H1 (cell line): ENCODE data around the gene LFNG. TPM values are rescaled to one million over a fixed set of nuclear protein-coding genes. Genes with fewer than 3 reads are reported as not detected.
"Not testable (repeated sequence)": the region's sequence is repeated elsewhere in the genome, so short reads cannot be mapped to it uniquely, and the experiment has no call there.

Source experiments
- CTCF ChIA-PET: fragments of 300-600 bp; sonication (Branson Sonifier 250); formaldehyde crosslinking; loops from one replicate; lab custom pipeline; 2021; ENCODE audit not compliant: partially characterized antibody; lab: Charles Lee
- POLR2A ChIA-PET: fragments of 300-600 bp; sonication (Branson Sonifier 250); formaldehyde crosslinking; loops from one replicate; lab custom pipeline; 2021; ENCODE audit warnings: inconsistent platforms; ENCODE audit not compliant: partially characterized antibody; lab: Charles Lee
- DNase-seq, 2 experiments: peaks; one replicate each; pipeline versions ENCODE4 v3.0.0 to v3.0.0-alpha.2; 2010 to 2022; ENCODE audit warnings: low spot score in 2 of 2, low read depth in 1 of 2, mixed read lengths in 1 of 2
- FAIRE-seq: peaks from 2 replicates; lab custom pipeline; 2011; peaks lifted over from hg19 to GRCh38; lab: Jason Lieb, UNC
- H2AFZ ChIP-seq: 2 replicates; pipeline ENCODE4 v1.8.1; 2012; ENCODE audit warnings: low read length, inconsistent platforms
- H2AK5ac ChIP-seq: 2 replicates; pipeline ENCODE4 v1.6.1; 2013; ENCODE audit warnings: low read depth, low read length
- H2BK120ac ChIP-seq: replicated peaks from 2 replicates; pipeline ENCODE3; 2013; ENCODE audit warnings: low read depth, low read length, inconsistent platforms
- H2BK12ac ChIP-seq: 2 replicates; pipeline ENCODE4 v1.6.1; 2013; ENCODE audit warnings: low read depth, low read length
- H2BK15ac ChIP-seq: 2 replicates; pipeline ENCODE4 v1.6.1; 2013; ENCODE audit warnings: low read length
- H2BK20ac ChIP-seq: 2 replicates; pipeline ENCODE4 v1.6.1; 2013; ENCODE audit warnings: low read length
- H2BK5ac ChIP-seq: 2 replicates; pipeline ENCODE4 v1.6.1; 2013; ENCODE audit warnings: low read depth, low read length
- H3K14ac ChIP-seq: 2 replicates; pipeline ENCODE4 v1.6.1; 2013; ENCODE audit warnings: inconsistent platforms; ENCODE audit not compliant: insufficient read length
- H3K18ac ChIP-seq: 2 replicates; pipeline ENCODE4 v1.6.1; 2013; ENCODE audit warnings: low read length; ENCODE audit errors: extremely low read depth
- H3K23ac ChIP-seq: 2 replicates; pipeline ENCODE4 v1.6.1; 2013; ENCODE audit warnings: inconsistent platforms; ENCODE audit not compliant: insufficient read length
- H3K23me2 ChIP-seq: 2 replicates; pipeline ENCODE4 v1.6.1; 2013; ENCODE audit warnings: low read depth, low read length
- H3K27ac ChIP-seq: 2 replicates; pipeline ENCODE4 v1.6.1; 2011; ENCODE audit warnings: low read depth, low read length, inconsistent platforms
- H3K27me3 ChIP-seq, 4 experiments: replicated peaks in 1 of 4; 1 replicate in 1 of 4; 2 replicates in 3 of 4; pipeline versions ENCODE4 v1.6.1 to v1.8.1; 2011 to 2013; ENCODE audit warnings: low read length in 3 of 4, mild to moderate bottlenecking in 3 of 4, inconsistent platforms in 2 of 4, mixed read lengths in 2 of 4, moderate library complexity in 1 of 4; ENCODE audit not compliant: control insufficient read depth in 3 of 4, insufficient read depth in 3 of 4; ENCODE audit errors: extremely low read depth in 1 of 4
- H3K36me3 ChIP-seq, 4 experiments: 2 replicates each; pipeline versions ENCODE4 v1.6.1 to v1.8.1; 2011 to 2013; ENCODE audit warnings: mild to moderate bottlenecking in 4 of 4, low read length in 3 of 4, moderate library complexity in 2 of 4, control low read depth in 1 of 4, inconsistent platforms in 1 of 4; ENCODE audit not compliant: insufficient read depth in 4 of 4, control insufficient read depth in 2 of 4
- H3K4ac ChIP-seq: replicated peaks from 2 replicates; pipeline ENCODE3; 2013; ENCODE audit warnings: low read length, low read depth, mixed read lengths, inconsistent platforms; ENCODE audit not compliant: insufficient read length
- H3K4me1 ChIP-seq, 4 experiments: replicated peaks in 1 of 4; 1 replicate in 1 of 4; 2 replicates in 3 of 4; pipeline versions ENCODE4 v1.6.1 to v1.8.1; 2011 to 2013; ENCODE audit warnings: low read length in 3 of 4, inconsistent platforms in 2 of 4, mixed read lengths in 1 of 4; ENCODE audit not compliant: insufficient read depth in 4 of 4, control insufficient read depth in 3 of 4
- H3K4me2 ChIP-seq, 2 experiments: 2 replicates each; pipeline versions ENCODE4 v1.6.1 to v1.8.1; 2011 to 2013; ENCODE audit warnings: low read depth in 2 of 2, low read length in 2 of 2, control low read depth in 1 of 2, inconsistent platforms in 1 of 2, mild to moderate bottlenecking in 1 of 2; ENCODE audit not compliant: insufficient read depth in 1 of 2
- H3K4me3 ChIP-seq, 4 experiments: fragments of 200-600, 300-600 bp in 1 of 4; sonication (generic), shearing (Covaris generic), sonication (Bioruptor Twin) in 1 of 4; 2 replicates each; pipeline versions ENCODE4 v1.5.1 to v1.8.1; 2011 to 2016; ENCODE audit warnings: low read length in 4 of 4, low read depth in 3 of 4, control low read depth in 2 of 4, inconsistent platforms in 2 of 4, mild to moderate bottlenecking in 2 of 4, mixed read lengths in 1 of 4, moderate library complexity in 1 of 4; ENCODE audit not compliant: insufficient read depth in 2 of 4; ENCODE audit errors: extremely low read depth in 1 of 4
- H3K56ac ChIP-seq: replicated peaks from 2 replicates; pipeline ENCODE3; 2013; ENCODE audit warnings: low read depth, mild to moderate bottlenecking, mixed read lengths, low read length, inconsistent platforms; ENCODE audit not compliant: insufficient read length
- H3K79me1 ChIP-seq: 2 replicates; pipeline ENCODE4 v1.6.1; 2013; ENCODE audit warnings: low read depth, low read length, control low read depth
- H3K79me2 ChIP-seq, 2 experiments: 2 replicates each; pipeline versions ENCODE4 v1.6.1 to v1.8.1; 2012 to 2013; ENCODE audit warnings: low read length in 2 of 2, mild to moderate bottlenecking in 2 of 2, inconsistent platforms in 1 of 2; ENCODE audit not compliant: insufficient read depth in 2 of 2, control insufficient read depth in 1 of 2
- H3K9ac ChIP-seq, 4 experiments: replicated peaks in 1 of 4; 1 replicate in 1 of 4; 2 replicates in 3 of 4; pipeline versions ENCODE4 v1.6.1 to v1.8.1; 2011 to 2013; ENCODE audit warnings: low read depth in 3 of 4, low read length in 3 of 4, control low read depth in 2 of 4, mild to moderate bottlenecking in 2 of 4, moderate library complexity in 2 of 4, inconsistent platforms in 1 of 4; ENCODE audit errors: extremely low read depth in 1 of 4
- H3K9me3 ChIP-seq, 2 experiments: 2 replicates each; pipeline versions ENCODE4 v1.6.1 to v1.8.1; 2012 to 2013; ENCODE audit warnings: mild to moderate bottlenecking in 2 of 2, moderate library complexity in 2 of 2, control low read depth in 1 of 2, inconsistent platforms in 1 of 2, low read depth in 1 of 2, low read length in 1 of 2, mixed read lengths in 1 of 2; ENCODE audit not compliant: insufficient read depth in 2 of 2
- H4K20me1 ChIP-seq, 2 experiments: replicated peaks in 1 of 2; 2 replicates each; pipeline versions ENCODE3 to v1.8.1; 2011 to 2013; ENCODE audit warnings: inconsistent platforms in 2 of 2, low read length in 2 of 2, mild to moderate bottlenecking in 1 of 2; ENCODE audit not compliant: insufficient read depth in 2 of 2, control insufficient read depth in 1 of 2
- H4K5ac ChIP-seq: 2 replicates; pipeline ENCODE4 v1.6.1; 2013; ENCODE audit warnings: low read length, low read depth, mixed read lengths, inconsistent platforms; ENCODE audit not compliant: insufficient read length
- H4K8ac ChIP-seq: 2 replicates; pipeline ENCODE4 v1.8.0; 2013; ENCODE audit warnings: mild to moderate bottlenecking, moderate library complexity, low read length, inconsistent platforms; ENCODE audit not compliant: insufficient read depth; ENCODE audit errors: extremely low read depth
- H4K91ac ChIP-seq: replicated peaks from 2 replicates; pipeline ENCODE3; 2013; ENCODE audit warnings: low read length, mixed read lengths, inconsistent platforms; ENCODE audit not compliant: insufficient read length
- WGBS, 2 experiments: shearing (Covaris generic) in 1 of 2; methylation state at CpG; one replicate each; pipeline versions ENCODE4 v1.1.6 to v1.1.7; 2013 to 2015; ENCODE audit warnings: low lambda C conversion rate in 2 of 2, mixed read lengths in 2 of 2, inconsistent platforms in 1 of 2, low coverage in 1 of 2, missing lambda C conversion rate in 1 of 2; ENCODE audit not compliant: insufficient replicate concordance in 2 of 2, insufficient coverage in 1 of 2, insufficient read length in 1 of 2; ENCODE audit errors: extremely low coverage in 1 of 2, missing lambda C conversion rate in 1 of 2; 5-methylcytosine and 5-hydroxymethylcytosine counted together
- polyA plus RNA-seq, 7 experiments: library from polyadenylated mRNA; depleted of rRNA in 3 of 7; stranded (reverse) in 5 of 7; unstranded in 2 of 7; fragments of >200 nt in 5 of 7; fragments of 200-250 nt in 2 of 7; gene quantifications; 1 replicate in 5 of 7; 2 replicates in 1 of 7; 4 replicates in 1 of 7; pipeline versions ENCODE4 v1.2.1 to v1.2.3, GENCODE V29; 2011 to 2013; ENCODE audit warnings: missing spikeins in 2 of 7, mixed read lengths in 2 of 7
- total RNA-seq: library from RNA; stranded (reverse); fragmentation: NEBNext Ultra II Directional; extraction: Animal tissue kit (Norgen Biotek cat#: 25700); gene quantifications from 2 replicates; pipeline ENCODE4 v1.2.1, GENCODE V29; 2021

The LFNG gene
- total and polyA plus RNA-seq, 2 of the 8 experiments (the other 6 are each of a cell fraction or from before 2014, with no cell fraction given) = 31.6 to 35.6 TPM

DNA sequence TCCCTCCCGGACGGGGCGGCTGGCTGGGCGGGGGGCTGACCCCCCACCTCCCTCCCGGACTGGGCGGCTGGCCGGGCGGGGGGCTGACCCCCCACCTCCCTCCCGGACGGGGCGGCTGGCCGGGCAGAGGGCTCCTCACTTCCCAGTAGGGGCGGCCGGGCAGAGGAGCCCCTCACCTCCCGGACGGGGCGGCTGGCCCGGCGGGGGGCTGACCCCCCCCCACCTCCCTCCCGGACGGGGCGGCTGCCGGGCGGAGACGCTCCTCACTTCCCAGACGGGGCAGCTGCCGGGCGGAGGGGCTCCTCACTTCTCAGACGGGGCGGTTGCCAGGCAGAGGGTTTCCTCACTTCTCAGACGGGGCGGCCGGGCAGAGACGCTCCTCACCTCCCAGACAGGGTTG, 14.6 kb downstream of the LFNG start:
- H2BK12ac ChIP-seq, H4K5ac ChIP-seq, H3K27me3 ChIP-seq, H3K79me2 ChIP-seq, H3K79me1 ChIP-seq, H4K8ac ChIP-seq, H2BK20ac ChIP-seq, H2BK15ac ChIP-seq, H3K27ac ChIP-seq, H3K4me2 ChIP-seq, POLR2A ChIA-PET, DNase-seq, H4K91ac ChIP-seq, H2BK5ac ChIP-seq, H3K23ac ChIP-seq, H3K4ac ChIP-seq, CTCF ChIA-PET, H2AK5ac ChIP-seq, H3K14ac ChIP-seq, H3K4me3 ChIP-seq, H3K23me2 ChIP-seq, H3K9me3 ChIP-seq, FAIRE-seq, H2AFZ ChIP-seq, H3K18ac ChIP-seq, H2BK120ac ChIP-seq, H3K9ac ChIP-seq, H4K20me1 ChIP-seq, H3K56ac ChIP-seq: not testable (repeated sequence)
- Histone ChIP-seq H3K4me1 (peaks cover 0 to 10% (median 2%) of the 10 kb centered on the region in 4 experiments; a peak in 4 of 7 replicates), H3K36me3 (peaks cover 4 to 14% (median 7%) of the 10 kb centered on the region in 4 experiments; a peak in 6 of 8 replicates)
- no CpG with 5 or more reads among the region's 34 CpGs for WGBS, 2 experiments
